GM19240 (cell line): ENCODE results near the gene NUDT19.
"Not testable (repeated sequence)": the region's sequence is repeated elsewhere in the genome, so short reads cannot be mapped to it uniquely, and the experiment has no call there.

Experiments
- DNase-seq: peaks from one replicate; pipeline ENCODE4 v3.0.0; 2011; ENCODE audit warnings: low spot score; ENCODE audit not compliant: insufficient read length

Gene NUDT19

DNA sequence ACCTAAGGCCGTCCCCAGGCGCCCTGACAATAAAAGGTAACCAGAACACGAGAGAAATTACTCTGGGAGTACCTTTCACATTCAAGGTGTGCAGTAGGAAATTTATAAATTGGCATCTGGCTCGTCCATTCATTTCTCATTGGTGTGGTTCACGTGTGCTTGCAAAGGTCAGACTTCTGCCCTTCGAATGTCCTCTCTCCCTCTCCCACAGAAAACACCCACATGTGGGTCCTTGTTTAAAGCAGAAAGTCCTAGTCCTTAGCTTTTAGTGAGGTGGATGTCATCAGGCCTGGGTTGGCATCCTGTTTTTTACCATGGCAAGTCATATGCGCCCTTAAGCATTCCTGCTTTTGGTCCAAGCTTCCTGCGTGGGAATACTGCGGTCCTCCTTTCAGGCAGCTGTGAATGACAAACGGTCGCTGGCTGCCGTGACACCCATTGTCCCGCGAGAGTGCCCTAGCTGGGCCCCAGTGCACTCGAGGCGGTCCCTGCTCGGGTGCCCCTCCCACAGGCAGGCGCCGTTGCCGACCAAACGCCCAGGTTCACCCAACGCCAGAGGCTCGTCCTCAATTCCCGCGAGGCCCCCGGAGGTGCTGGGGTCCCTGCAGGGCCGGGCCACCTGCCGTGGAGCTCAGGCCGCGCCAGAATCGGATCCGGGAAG lies at the start of gene NUDT19:
TSS of gene NUDT19 (plus strand) at position 531 of the 661 bp plus-strand sequence. CDS start 140 bp downstream, outside the sequence.
- peak; percentile 86 for DNase-seq

DNA sequence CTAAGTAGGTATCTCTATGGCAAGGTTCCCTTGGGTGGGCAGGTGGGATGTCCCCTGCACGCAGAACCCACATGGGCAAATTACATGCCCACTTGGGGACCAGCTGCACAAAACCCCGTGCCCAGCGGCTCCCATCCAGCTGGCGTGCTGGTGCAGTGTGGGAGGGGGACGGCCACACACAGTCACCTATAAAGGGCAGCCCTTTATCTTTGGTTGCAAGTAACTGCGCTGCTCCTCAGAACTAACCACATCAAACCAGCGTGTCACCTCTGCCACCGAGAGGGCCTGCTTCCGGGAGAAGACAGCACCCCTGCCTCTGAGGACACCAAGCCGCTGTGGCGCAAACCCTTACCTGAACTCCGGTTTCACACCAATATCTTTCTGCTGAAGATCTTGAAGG lies 48.9 kb upstream of the NUDT19 start:
- DNase-seq: no peak

DNA sequence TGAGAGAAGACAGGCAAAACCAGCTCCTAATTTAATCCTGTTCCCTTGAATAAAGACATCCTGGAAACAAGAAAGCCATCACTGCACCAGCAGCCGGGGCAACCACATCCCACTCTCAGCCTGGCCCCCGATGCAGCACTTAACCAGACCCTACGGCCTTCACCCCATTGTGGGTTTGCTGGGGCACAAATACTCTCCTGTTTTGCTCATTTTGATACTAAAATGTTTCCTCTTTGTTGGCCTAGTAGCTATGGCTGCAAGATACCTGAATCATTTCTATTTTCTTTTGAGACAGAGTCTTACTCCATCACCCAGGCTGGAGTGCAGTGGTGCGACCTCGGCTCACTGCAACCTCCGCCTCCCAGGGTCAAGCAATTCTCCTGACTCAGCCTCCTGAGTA lies 45.1 kb upstream of the NUDT19 start:
- DNase-seq: no peak

DNA sequence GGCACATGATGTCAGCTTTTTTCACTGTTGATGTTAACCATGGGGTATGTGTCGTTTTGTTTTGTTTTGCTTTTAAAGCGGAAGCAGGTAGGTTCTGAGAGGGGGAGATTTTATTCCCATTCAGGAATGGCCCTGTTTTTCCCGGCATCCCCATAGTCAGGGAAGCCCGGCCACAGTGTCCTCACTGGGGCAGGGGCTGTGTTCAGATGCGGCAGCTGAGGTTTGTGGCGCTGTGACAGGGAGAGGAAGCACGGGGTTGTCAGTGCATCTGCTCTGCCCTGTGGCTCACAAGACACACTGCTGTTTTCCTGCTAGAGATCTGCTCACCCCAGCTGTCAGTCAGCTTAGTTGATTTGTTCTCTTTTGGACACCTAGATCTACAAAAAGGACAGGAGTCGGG lies 44.3 kb upstream of the NUDT19 start:
- DNase-seq: no peak

DNA sequence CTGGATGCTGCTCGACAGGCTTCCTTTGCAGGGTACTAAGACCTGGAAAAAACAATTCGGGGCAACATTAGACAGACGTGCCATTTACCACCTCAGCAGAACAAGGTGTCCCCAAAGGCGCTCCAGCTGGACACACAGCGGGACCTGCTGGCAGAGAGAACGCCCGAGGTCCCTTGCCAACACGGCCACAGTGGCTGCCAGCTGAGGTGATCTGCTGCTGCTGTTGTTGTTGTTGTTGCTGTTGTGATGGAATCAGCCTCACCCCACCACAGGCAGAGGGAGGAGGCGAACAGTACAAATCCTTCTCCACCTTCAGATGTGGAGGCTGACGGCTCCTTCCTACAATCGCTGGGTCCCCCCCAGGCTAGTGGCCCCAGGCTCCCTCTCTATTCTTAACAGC lies 41.9 kb upstream of the NUDT19 start:
- DNase-seq: no peak

DNA sequence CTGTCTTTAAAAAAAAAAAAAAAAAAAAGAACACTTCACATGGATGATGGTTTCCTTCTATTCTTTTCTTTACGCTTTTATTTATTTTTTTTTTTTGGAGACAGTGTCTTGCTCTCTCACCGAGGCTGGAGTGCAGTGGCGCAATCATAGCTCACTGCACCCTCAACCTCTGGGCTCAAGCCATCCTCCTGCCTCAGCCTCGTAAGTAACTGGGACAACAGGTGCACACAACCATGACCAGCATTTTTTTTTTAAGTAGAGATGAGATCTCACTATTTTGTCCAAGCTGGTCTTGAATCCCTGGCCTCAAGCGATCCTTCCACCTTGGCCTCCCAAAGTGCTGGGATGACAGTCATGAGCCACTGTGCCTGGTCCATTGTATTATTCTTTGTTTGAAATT lies 41.0 kb upstream of the NUDT19 start:
- no peak for DNase-seq

DNA sequence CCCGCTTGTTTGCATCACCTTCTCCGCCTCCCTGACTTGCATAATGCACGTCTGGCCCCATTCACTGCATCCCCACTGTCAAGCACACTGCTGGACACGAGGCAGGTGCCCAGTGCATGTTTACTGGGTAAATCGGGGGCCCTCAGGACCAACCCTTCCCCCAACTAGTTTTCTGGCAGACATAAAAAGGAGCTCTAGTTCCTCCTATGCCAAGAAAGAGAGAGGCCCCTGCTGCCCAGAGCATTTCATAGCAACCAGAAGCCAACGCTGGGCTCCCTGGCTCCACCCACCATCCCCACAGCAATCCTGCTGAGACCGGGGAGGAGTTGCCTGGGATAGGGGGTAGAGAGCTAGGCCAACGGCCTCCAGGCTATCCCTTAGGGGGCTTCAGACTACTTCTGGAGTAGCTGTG lies 39.9 kb upstream of the NUDT19 start:
- no peak for DNase-seq

DNA sequence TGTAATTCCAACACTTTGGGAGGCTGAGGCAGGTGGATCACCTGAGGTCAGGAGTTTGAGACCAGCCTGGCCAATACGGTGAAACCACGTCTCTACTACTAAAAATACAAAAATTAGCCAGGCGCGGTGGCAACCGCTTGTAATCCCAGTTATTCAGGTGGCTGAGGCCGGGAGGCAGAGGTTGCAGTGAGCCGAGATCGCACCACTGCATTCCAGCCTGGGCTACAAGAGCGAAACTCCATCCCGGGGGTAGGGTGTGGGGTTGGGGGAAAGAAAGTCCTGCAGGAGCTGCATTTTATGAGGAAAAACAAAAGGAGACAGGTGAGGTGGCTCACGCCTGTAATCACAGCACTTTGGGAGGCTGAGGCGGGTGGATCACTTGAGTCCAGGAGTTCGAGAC lies 39.3 kb upstream of the NUDT19 start:
- DNase-seq: not testable (repeated sequence)

DNA sequence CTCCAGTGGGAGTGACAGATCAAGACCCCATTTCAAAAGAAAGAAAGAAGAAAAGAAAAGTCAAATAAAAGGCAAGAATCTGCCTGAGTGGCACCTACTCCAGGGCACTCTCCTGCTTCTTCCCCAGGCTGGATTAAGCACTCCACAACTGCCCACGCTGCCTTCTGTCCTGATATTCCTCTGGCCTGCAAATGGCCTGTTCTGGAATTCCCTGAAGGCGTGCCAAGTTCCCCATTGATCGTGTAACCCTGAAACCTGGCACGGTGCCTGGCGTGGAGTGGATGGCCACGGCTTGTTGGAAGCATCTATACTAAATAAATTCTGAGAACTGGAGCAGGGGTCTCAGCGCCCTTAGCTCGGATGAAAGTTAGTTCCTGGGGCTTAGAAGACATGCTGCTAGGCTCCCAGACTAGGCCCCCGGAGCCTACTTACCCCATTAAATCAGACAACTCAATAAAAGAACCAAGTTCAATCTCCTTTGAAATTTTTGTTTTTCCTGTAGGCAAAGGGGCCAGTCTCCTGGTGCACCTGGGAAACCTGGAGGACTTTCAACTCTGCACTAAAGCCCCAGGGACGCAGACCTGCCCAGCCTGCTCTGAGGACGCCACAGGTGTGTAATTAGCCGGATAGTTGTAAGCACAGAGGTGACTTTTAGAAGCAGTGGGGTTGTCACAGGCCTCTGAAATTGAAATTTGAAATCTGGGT lies 38.6 kb upstream of the NUDT19 start:
- DNase-seq: no peak

DNA sequence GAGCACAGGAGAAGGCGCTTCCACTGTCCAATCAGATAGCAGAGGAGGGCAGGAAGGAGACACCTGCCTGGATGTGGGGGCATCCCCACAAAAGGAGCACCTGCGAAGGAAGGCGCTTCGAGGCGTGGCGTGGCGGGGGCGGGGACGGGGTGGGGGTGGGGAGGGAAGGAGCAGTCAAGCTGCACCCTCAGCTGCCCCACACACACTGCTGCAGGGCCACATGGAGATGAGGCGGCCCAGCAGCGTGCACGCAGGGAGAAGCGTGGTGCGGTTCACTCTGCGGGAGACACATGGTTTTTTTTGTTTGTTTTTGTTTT lies 38.1 kb upstream of the NUDT19 start:
- no peak for DNase-seq

DNA sequence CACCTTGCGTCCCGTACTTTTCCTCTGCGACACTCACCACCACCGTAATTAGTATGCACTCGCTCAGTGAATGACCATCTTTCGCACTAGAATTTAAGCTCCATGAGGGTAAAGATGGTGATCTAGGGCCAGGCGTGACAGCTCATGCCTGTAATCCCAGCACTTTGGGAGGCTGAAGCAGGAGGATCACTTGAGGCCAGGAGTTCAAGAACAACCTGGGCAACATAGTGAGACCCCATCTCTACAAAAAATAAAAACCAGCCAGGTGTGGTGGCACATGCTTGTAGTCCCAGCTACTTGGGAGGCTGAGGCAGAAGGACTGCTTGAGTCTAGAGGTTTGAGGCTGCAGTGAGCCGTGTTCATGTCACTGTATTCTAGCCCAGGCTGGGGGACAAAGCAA lies 35.2 kb upstream of the NUDT19 start:
- not testable (repeated sequence) for DNase-seq

DNA sequence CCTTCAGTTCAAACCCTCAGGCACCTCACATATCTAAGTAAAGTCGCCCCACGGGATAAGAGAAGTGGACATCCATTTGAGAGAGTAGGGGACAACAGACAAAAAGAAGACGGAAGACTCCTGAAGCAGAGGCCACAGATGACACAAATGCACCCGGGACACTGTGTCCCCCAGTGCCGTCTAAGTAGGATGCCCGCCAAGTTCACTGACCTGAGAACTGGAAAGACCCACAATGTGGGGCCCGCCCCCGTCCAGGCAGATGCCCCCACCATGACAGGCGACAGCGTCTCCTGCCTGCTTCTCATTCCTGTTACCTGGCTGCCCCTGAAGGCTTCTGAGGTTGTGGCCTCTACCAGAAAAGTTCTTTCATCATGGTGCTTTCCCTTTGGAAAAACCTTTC lies 33.5 kb upstream of the NUDT19 start:
- no peak for DNase-seq

DNA sequence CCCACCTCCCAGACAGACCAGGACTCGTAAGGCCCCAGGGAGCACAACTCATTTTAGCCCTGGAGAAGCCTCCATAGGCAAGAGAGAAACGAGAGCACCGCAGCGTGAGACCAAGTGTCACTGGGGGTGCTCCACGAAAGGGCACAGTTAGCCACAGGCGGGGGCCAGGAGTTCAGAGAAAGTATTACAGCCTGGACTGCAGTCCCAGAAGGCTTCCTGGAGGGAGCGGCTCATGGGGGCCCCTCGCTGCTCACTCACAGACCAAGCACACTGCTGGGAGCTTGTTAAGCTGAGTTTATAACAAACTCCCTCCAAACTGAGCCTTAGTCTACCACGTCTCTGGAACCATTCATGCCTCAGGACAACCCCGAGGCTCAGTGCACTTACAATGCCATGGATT lies 33.1 kb upstream of the NUDT19 start:
- no peak for DNase-seq

DNA sequence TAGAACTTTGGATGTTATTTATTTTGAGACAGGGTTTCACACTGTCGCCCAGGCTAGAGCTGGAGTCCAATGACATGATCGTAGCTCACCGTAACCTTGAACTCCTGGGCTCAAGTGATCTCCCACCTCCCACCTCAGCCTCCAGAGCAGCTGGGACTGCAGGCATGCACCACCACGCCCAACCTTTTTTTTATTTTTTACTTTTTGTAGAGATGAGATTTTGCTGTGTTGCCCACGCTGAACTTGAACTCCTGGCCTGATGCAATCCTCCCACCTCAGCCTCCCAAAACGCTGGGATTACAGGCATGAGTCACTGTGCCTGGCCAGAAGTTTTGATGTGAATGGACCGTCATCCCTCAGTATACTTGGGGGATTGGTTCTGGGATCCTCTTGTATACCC lies 30.3 kb upstream of the NUDT19 start:
- no peak for DNase-seq

DNA sequence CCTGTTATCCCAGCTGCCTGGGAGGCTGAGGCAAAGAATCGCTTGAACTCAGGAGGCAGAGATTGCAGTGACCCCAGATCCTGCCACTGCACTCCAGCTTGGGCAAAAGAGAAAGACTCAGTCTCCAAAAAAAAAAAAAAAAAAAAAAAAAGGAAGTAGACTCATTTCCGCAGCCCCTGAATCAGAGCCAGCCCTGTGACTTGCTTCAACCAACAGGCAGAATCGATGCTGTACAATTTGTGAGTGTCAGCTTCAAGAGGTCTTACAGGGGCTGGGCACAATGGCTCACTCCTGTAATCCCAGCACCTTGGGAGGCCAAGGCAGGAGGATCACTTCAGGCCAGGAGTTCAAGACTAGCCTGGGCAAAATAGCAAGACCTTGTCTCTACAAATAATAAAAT lies 29.4 kb upstream of the NUDT19 start:
- no peak for DNase-seq

DNA sequence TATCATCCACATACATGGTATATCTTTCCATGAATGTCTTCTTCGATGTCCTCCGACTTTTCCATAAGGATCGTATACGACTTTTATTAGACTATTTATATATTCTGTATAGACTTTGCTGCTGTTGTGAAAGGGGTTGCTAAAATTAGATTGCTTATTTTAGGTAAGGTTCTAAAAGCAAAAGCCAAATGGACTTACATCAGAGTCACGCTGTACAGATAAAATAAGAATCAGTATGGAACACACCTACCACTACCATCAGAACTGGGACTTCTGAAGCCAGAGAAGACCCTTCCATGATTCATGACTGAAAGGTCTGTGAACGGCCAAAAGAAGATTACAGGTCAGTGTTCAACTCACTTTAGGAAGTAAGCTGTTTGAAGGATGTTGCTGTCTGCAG lies 25.5 kb upstream of the NUDT19 start:
- DNase-seq: no peak

DNA sequence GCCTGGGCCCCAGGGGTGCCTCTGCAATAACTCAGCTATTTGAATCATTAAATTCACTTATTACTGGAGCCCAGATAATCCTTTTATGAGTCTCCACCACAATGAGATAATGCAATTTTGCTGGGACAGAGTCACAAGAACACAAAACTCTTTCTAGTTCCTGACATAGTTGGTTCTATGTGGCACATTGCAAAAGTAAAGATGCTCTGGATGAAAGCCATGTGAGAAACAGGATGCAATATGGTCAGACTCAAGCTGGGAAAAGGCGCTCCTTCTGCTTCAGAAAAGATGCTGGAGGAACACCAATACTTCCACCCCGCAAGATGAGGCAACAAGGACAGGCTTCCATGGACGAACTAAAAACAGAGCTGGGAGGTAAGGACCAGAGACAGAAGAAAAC lies 22.3 kb upstream of the NUDT19 start:
- DNase-seq: no peak

DNA sequence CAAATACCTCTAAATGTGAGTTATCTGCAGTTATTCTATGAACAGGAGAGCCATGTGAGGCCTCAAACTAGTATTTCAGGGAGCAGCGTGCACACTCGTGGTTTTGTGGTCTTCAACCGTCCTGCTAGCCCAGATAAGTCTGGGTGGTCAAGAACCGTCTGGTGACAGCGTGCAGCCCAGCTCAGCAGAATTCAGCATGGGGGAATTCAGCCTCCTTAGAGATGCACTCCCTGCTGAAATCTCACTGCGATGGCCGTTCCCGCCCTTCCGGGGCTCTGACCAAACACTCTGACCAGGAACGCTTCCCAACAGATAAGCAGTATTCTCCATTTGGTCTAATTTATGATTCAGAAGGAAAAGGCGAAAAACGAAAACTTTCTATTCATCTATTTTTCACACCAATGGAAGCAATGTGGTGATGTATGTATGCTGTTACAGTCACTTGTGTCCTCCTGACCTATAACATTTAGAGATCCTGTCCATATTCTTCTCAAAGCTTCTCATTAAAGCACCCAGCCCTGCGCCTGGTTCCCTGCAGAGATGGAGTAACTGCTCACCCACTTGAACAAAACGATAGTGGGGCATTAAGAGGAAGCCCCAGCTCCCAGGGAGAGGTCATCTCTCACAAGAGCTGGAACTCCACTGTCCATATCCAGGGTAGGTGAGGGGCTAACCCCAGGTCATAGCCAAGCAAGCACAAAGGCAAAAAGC lies 19.6 kb upstream of the NUDT19 start:
- no peak for DNase-seq

DNA sequence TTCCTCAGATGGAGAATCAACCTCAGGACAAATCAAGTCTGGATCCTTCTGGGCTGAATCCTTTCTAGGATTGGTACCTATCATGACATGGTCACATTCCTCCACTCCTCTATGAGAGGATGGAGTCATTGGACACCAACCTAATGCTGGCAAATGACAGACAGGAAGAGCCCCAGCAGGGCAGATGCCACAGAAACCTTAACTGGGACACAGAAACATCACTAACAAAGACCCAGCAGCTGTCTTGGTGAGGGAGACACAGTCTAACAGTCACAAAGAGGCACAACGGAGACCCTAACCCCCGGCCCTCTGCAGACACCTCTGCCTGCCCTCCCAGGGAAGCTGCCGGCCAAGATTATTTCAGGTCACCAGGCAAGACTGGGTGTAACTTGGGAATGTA lies 18.8 kb upstream of the NUDT19 start:
- no peak for DNase-seq

DNA sequence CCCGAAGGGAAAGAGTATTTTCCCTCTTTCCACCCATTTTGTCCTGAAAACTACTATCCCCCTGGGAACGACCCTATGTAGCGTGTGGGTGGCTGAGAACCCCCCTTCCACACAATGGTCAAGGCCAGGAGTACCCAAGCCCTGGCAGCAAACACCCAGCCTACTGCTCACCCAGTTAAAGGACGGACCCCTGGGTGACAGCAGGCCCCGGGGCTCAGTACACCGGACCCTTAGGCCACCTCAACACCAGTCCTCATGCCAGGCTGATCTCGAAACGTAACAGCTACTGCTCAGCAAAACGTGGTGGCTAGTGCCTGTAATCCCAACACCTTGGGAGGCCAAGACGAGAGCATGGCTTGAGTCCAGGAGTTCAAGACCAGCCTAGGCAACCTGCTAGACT lies 18.0 kb upstream of the NUDT19 start:
- DNase-seq: no peak

DNA sequence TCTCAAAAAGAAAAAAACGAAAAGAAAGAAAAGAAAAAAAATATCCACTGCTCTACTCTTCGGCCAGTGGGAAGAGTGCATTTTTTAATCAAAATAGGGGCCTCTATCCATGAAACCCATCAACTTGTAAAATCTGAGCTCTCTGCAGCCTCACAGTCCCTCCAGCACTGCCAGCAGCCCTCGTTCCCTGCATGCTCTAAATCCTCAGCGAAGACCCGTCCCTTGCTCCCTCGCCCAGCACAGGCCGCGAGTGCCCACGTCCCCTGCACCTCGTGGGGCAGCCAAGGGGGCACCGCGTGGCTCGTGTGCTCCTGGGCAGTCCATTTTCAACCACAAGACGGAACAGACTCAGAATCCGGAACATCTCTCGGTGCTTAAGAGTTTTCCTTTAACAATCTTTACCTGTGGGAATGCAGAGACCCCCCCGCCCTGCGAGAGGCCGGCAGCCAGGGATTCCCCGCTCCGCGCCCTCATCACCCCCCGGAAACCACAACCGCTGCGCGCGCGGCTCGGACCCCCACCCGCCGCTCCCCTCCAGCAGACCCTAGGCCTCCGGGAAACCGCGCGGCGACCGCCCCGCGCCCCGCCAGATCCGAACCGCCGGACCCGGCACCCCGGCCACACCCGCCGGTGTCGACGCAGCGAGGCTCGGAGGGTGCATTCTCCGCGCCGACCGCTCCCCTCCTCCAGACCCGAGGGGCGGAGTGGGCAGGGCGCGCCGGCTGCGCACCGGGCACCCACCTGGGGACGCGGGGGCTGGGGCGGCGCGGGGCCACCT lies 17.3 kb upstream of the NUDT19 start:
- DNase-seq: no peak
